HL-60 (cell line): ENCODE measurements around the gene ZKSCAN5.

Experiments used
- CTCF ChIP-seq: IDR thresholded peaks from one replicate; pipeline ENCODE4 v1.5.1; 2011; ENCODE audit warnings: low read length, control low read depth, inconsistent platforms; ENCODE audit not compliant: insufficient read depth
- GABPA ChIP-seq: IDR thresholded peaks from 2 replicates; pipeline ENCODE4 v1.6.1; 2012; ENCODE audit warnings: low read depth
- POLR2AphosphoS5 ChIP-seq: IDR thresholded peaks from 2 replicates; pipeline ENCODE4 v1.6.1; 2012; ENCODE audit warnings: low read depth
- TF ChIP-seq, protein P1 (sequence below): IDR thresholded peaks from 2 replicates; pipeline ENCODE4 v1.6.1; 2012; ENCODE audit warnings: low read depth; ENCODE audit not compliant: insufficient replicate concordance

DNA sequence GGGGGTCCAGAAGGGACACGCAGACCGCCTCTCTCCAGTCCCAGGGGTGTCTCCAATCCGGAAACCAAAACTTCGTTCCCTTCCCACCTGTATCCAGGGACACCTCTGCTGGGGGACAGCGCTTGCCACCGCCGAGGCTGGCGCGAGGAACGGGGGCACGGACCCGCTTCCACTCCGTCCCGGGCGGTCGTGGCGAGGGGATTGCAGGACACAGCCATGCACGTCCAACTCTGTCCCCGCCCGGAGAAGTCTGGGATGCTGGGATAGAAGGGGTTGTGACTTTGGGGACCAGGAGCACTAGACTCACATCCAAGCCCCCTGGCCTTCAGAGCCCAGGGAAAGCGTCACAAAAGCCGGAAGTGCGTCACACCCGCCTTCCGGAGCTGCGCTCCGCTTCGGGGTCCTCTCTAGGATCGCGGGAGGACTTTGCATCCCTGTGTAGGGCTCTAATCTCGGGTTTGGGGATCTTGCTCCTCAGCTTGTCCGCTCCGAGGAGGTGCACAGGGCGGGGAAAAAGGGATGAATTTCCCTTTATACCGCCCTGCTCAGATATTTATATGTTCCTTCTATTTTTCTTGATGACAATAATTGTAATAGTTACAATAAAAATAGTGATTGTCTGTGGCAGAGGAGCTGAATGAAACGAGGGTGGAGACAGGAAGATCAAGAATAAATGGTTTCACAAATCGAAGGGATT lies 47.5 kb downstream of the ZKSCAN5 start, which contains the start of gene FAM200A:
- TF ChIP-seq CTCF (no peak), GABPA (peak; percentile 98), POLR2AphosphoS5 (peak; percentile 86)
- TF ChIP-seq, protein P1, sequence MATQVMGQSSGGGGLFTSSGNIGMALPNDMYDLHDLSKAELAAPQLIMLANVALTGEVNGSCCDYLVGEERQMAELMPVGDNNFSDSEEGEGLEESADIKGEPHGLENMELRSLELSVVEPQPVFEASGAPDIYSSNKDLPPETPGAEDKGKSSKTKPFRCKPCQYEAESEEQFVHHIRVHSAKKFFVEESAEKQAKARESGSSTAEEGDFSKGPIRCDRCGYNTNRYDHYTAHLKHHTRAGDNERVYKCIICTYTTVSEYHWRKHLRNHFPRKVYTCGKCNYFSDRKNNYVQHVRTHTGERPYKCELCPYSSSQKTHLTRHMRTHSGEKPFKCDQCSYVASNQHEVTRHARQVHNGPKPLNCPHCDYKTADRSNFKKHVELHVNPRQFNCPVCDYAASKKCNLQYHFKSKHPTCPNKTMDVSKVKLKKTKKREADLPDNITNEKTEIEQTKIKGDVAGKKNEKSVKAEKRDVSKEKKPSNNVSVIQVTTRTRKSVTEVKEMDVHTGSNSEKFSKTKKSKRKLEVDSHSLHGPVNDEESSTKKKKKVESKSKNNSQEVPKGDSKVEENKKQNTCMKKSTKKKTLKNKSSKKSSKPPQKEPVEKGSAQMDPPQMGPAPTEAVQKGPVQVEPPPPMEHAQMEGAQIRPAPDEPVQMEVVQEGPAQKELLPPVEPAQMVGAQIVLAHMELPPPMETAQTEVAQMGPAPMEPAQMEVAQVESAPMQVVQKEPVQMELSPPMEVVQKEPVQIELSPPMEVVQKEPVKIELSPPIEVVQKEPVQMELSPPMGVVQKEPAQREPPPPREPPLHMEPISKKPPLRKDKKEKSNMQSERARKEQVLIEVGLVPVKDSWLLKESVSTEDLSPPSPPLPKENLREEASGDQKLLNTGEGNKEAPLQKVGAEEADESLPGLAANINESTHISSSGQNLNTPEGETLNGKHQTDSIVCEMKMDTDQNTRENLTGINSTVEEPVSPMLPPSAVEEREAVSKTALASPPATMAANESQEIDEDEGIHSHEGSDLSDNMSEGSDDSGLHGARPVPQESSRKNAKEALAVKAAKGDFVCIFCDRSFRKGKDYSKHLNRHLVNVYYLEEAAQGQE: peak; percentile 31
